Transverse colon (tissue), 4 donors: ENCODE results near the gene PDE4C. TPM values are rescaled to one million over a fixed set of nuclear protein-coding genes. Genes with fewer than 3 reads are reported as not detected.

Experiments
- DNase-seq: peaks from one replicate; pipeline ENCODE4 v3.0.0-alpha.2; 2019
- H3K27ac ChIP-seq, 4 donors: fragments of 200-600 bp; sonication (generic); 2 replicates each; pipeline ENCODE4 v1.5.1; 2016 to 2018; ENCODE audit warnings: inconsistent platforms in 4 of 4
- H3K27me3 ChIP-seq: fragments of 200-600 bp; sonication (generic); 2 replicates; pipeline ENCODE4 v1.5.1; 2017; ENCODE audit warnings: inconsistent platforms
- H3K36me3 ChIP-seq, 4 donors: fragments of 200-600 bp; sonication (generic); 2 replicates each; pipeline ENCODE4 v1.5.1; 2017 to 2019; ENCODE audit warnings: inconsistent platforms in 4 of 4
- H3K4me1 ChIP-seq, 4 donors: fragments of 200-600 bp; sonication (generic); 2 replicates each; pipeline ENCODE4 v1.5.1; 2017 to 2020; ENCODE audit warnings: inconsistent platforms in 4 of 4
- H3K4me3 ChIP-seq, 4 donors: fragments of 200-600 bp; sonication (generic); 1 replicate in 1 of 4; 2 replicates in 3 of 4; pipeline versions ENCODE4 v1.5.1 to v1.6.1; 2017 to 2019; ENCODE audit warnings: inconsistent platforms in 4 of 4
- H3K9me3 ChIP-seq, 2 donors: fragments of 200-600 bp; sonication (generic); 2 replicates each; pipeline ENCODE4 v1.5.1; 2017 to 2019; ENCODE audit warnings: inconsistent platforms in 2 of 2
- EP300 ChIP-seq: sonication (generic); formaldehyde crosslinking; IDR thresholded peaks from one replicate; pipeline ENCODE4 v1.6.1; 2017; ENCODE audit warnings: antibody characterized with exemption, low read depth
- POLR2A ChIP-seq: fragments of 450-650 bp; IDR thresholded peaks from one replicate; pipeline ENCODE4 v1.6.1; 2016; ENCODE audit warnings: antibody characterized with exemption, mild to moderate bottlenecking, moderate library complexity
- POLR2AphosphoS5 ChIP-seq, 3 donors: sonication (generic); formaldehyde crosslinking; IDR thresholded peaks; one replicate each; pipeline ENCODE4 v1.6.1; 2016; ENCODE audit warnings: antibody characterized with exemption in 3 of 3
- WGBS, 2 donors: methylation state at CpG; one replicate each; pipeline ENCODE4 v1.1.5; 2018; ENCODE audit warnings: low coverage in 1 of 2; 5-methylcytosine and 5-hydroxymethylcytosine counted together
- in situ Hi-C, 4 donors: fragments of 200-750 bp; cut with MboI; loops; one replicate each; pipeline versions ENCODE4 v1.15.0 to v1.15.1; 2017; ENCODE audit warnings: low sequenced_read_pairs in 3 of 4, low pct_ligation_motif_present in 1 of 4, low pct_unique_long_range_greater_than_20kb in 1 of 4
- intact Hi-C: fragments of 100-400 bp; cut with DNase I; formaldehyde crosslinking; loops from one replicate; pipeline ENCODE4 v1.15.1; 2023; ENCODE audit warnings: low total_unique reads
- total RNA-seq, 4 donors: library from RNA; depleted of rRNA; stranded (reverse); fragments of >200 nt; gene quantifications; one replicate each; pipeline ENCODE4 v1.1.0, GENCODE V29; 2016
- TF ChIP-seq, protein P1 (sequence below), 5 experiments: fragments of 200-600 bp in 3 of 5; fragments of 450-650 bp in 2 of 5; sonication (generic) in 3 of 5; IDR thresholded peaks; 1 replicate in 2 of 5; 2 replicates in 3 of 5; pipeline ENCODE4 v1.5.1; 2016 to 2017; ENCODE audit warnings: antibody characterized with exemption in 5 of 5, inconsistent platforms in 3 of 5, mild to moderate bottlenecking in 2 of 5, moderate library complexity in 1 of 5

The PDE4C gene
- total RNA-seq, 4 donors from 2014 or later = 3.0 to 18.3 (median 7.7) TPM

DNA sequence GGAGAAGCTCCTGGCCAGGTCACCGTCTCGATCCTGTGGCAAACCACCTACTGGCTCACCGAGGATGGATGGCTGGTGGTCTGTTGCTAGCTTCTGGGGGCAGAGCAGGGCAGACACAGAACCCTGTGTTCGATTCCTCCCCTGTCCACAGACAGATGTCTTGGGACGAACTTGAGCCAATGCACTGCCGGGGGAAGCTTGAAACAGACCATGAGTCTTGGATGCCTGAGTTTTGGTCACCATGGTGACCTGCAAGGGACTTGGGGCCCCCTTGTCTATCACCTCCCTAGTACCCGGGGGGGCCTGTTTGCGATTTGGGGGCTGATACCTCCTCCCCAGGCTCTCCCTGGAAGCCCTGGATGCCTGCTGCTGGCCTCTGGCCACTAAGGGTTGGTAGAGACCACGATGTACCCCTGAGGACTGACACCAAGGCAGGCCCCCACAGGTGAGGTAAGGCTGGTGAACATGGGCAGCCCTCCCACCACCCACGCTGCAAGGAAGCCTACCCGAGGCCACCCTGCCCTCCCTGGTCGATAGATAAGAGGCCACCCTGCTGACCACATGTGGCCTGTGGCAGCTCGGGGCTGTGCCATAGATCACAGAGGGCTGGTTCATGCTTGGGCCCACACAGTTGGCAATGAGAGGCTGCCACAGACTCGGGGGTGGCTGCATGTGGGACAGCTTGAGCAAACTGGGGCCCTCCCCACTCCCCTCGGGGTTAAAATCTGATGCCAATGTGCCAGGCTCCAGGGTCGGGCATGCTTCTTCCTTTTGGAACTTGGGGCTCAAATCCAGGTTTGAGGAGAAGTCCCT lies 37.3 kb upstream of the PDE4C start:
- Histone ChIP-seq H3K36me3 (peaks cover 0 to 13% (median 2%) of the 10 kb centered on the region in 4 donors), H3K4me1 (no peaks in the 10 kb centered on the region), H3K9me3 (no peaks in the 10 kb centered on the region), H3K27me3 (no peaks in the 10 kb centered on the region), H3K27ac (no peak overlapping the region), H3K4me3 (no peak overlapping the region)
- TF ChIP-seq EP300 (no peak), POLR2A (no peak), POLR2AphosphoS5 (IDR thresholded peaks at IDR 0.05) (no peak)
- TF ChIP-seq, protein P1, sequence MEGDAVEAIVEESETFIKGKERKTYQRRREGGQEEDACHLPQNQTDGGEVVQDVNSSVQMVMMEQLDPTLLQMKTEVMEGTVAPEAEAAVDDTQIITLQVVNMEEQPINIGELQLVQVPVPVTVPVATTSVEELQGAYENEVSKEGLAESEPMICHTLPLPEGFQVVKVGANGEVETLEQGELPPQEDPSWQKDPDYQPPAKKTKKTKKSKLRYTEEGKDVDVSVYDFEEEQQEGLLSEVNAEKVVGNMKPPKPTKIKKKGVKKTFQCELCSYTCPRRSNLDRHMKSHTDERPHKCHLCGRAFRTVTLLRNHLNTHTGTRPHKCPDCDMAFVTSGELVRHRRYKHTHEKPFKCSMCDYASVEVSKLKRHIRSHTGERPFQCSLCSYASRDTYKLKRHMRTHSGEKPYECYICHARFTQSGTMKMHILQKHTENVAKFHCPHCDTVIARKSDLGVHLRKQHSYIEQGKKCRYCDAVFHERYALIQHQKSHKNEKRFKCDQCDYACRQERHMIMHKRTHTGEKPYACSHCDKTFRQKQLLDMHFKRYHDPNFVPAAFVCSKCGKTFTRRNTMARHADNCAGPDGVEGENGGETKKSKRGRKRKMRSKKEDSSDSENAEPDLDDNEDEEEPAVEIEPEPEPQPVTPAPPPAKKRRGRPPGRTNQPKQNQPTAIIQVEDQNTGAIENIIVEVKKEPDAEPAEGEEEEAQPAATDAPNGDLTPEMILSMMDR (IDR thresholded peaks at IDR 0.05) = no peak
- 90% methylated on average over 13 of the region's 16 CpGs; no CpG with 5 or more reads in 1 of the 2 donors for WGBS, 2 donors
- intact Hi-C loops (loop anchor here (10.0 kb wide), 1 partner anchor 151 kb away; the partner anchor contains the start of gene SSBP4), in situ Hi-C loops (loop anchor here in 1 of 4 donors (25.0 kb wide), 1 partner anchor 149 kb away; the partner anchor contains the start of gene SSBP4)
- DNase-seq = no peak

DNA sequence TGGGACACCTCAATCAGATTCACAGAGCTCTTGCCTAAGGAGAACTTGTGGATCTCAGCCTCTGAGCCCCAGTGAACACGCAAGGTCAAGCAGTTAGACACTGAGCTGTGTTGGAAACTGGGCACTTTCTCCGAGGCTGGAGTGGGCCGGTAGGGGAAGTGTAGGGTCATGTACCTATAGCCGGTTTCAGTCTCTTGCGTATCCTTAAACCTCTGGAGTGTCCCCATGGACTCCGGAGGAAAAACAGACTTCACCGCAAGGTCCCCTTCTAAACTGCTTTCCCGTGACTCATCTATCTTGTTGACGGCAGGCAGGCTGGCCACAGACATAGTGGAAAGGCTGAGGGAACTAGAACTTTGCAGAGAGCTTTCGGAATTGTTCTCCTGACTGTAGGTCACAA lies 36.7 kb upstream of the PDE4C start:
- intact Hi-C loops = loop anchor here (10.0 kb wide), 1 partner anchor 152 kb away; the partner anchor contains the start of gene SSBP4
- Histone ChIP-seq H3K27me3 (no peaks in the 10 kb centered on the region), H3K4me3 (no peak overlapping the region), H3K4me1 (no peaks in the 10 kb centered on the region), H3K9me3 (no peaks in the 10 kb centered on the region), H3K27ac (no peak overlapping the region), H3K36me3 (peaks cover 0 to 13% (median 2%) of the 10 kb centered on the region in 4 donors)
- DNase-seq = no peak
- WGBS, 2 donors = 91% methylated on average over 10 of the region's 10 CpGs; no CpG with 5 or more reads in 1 of the 2 donors
- TF ChIP-seq, protein P1 (IDR thresholded peaks at IDR 0.05) = no peak
- TF ChIP-seq POLR2AphosphoS5 (IDR thresholded peaks at IDR 0.05) = no peak
- in situ Hi-C loops = loop anchor here in 1 of 4 donors (25.0 kb wide), 1 partner anchor 149 kb away; the partner anchor contains the start of gene SSBP4

DNA sequence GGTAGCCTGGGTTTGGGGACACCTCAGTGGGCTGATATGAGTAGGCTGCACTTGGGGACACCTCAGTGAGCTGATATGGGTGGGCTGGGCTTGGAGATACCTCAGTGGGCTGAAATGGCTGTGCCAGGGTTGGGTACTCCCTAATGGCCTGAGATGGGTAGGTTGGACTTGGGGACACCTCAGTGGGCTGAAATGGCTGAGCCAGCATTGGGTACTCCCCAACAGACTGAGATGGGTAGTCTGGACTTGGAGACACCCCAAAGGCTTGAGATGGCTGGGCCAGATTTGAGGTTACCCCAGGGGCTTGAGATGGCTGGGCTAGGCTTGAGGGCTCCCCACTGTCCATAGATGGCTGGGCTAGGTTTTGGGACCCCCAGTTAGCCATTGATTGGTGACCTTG lies 35.9 kb upstream of the PDE4C start:
- peaks cover 0 to 11% (median 2%) of the 10 kb centered on the region in 4 donors for H3K36me3 ChIP-seq
- in situ Hi-C loops (loop anchor here in 1 of 4 donors (25.0 kb wide), 1 partner anchor 150 kb away; the partner anchor contains the start of gene SSBP4), intact Hi-C loops (loop anchor here (10.0 kb wide), 1 partner anchor 153 kb away; the partner anchor contains the start of gene SSBP4)
- no peak overlapping the region for H3K27ac ChIP-seq
- no peaks in the 10 kb centered on the region for H3K27me3 ChIP-seq
- H3K4me1 ChIP-seq = no peaks in the 10 kb centered on the region
- TF ChIP-seq, protein P1 (IDR thresholded peaks at IDR 0.05) = no peak
- TF ChIP-seq POLR2A (no peak), POLR2AphosphoS5 (IDR thresholded peaks at IDR 0.05) (no peak), EP300 (no peak)
- no peak for DNase-seq
- H3K4me3 ChIP-seq = no peak overlapping the region
- no peaks in the 10 kb centered on the region for H3K9me3 ChIP-seq

DNA sequence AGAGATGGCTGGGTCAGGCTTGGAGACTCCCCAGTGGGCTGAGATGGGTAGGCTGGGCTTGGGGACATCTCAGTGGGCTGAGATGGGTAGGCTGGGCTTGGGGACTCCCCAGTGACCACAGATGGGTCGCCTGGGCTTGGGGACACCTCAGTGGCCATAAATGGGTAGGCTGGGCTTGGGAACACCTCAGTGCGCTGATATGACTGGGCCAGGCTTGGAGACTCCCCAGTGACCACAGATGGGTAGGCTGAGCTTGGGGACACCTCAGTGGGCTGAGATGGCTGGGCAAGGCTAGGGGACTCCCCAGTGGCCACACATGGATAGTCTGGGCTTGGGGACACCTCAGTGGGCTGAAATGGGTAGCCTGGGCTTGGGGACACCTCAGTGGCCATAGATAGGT lies 35.2 kb upstream of the PDE4C start:
- no peak for DNase-seq
- Histone ChIP-seq H3K27me3 (no peaks in the 10 kb centered on the region), H3K4me3 (no peak overlapping the region), H3K36me3 (peaks cover 0 to 4% (median under 1%) of the 10 kb centered on the region in 4 donors), H3K4me1 (no peaks in the 10 kb centered on the region), H3K27ac (no peak overlapping the region), H3K9me3 (no peaks in the 10 kb centered on the region)
- TF ChIP-seq POLR2AphosphoS5 (IDR thresholded peaks at IDR 0.05) (no peak), POLR2A (no peak), EP300 (no peak)
- TF ChIP-seq, protein P1 (IDR thresholded peaks at IDR 0.05) = no peak
- 91% methylated on average over 2 of the region's 2 CpGs; no CpG with 5 or more reads in 1 of the 2 donors for WGBS, 2 donors
- intact Hi-C loops = loop anchor here (10.0 kb wide), 1 partner anchor 153 kb away; the partner anchor contains the start of gene SSBP4
- in situ Hi-C loops = loop anchor here in 1 of 4 donors (25.0 kb wide), 1 partner anchor 151 kb away; the partner anchor contains the start of gene SSBP4
